ENCODE results near the gene ACHE.

ACHE gene

GRCh38 chr7:100902638-100903037, 7.0 kb upstream of the ACHE start:
- H3K4me3 ChIP-seq (ENCODE audit: low read depth, low read length), result no peak overlapping the region
- DNase-seq (ENCODE audit: low read depth), result no peak
- no peak for TF ChIP-seq CTCF (IDR thresholded peaks at IDR 0.05; ENCODE audit: low read depth, low read length, missing control alignments)

GRCh38 chr7:100901921-100902332, 6.2 kb upstream of the ACHE start:
- no peak for DNase-seq (ENCODE audit: low read depth)
- no peak for TF ChIP-seq CTCF (IDR thresholded peaks at IDR 0.05; ENCODE audit: low read depth, low read length, missing control alignments)
- no peak overlapping the region for H3K4me3 ChIP-seq (ENCODE audit: low read depth, low read length)

GRCh38 chr7:100900978-100901377, 5.3 kb upstream of the ACHE start:
- TF ChIP-seq CTCF (IDR thresholded peaks at IDR 0.05; ENCODE audit: low read depth, low read length, missing control alignments), result no peak
- no peak overlapping the region for H3K4me3 ChIP-seq (ENCODE audit: low read depth, low read length)
- DNase-seq (ENCODE audit: low read depth), result no peak

GRCh38 chr7:100899432-100899831, 3.7 kb upstream of the ACHE start:
- no peak overlapping the region for H3K4me3 ChIP-seq (ENCODE audit: low read depth, low read length)
- no peak for TF ChIP-seq CTCF (IDR thresholded peaks at IDR 0.05; ENCODE audit: low read depth, low read length, missing control alignments)
- no peak for DNase-seq (ENCODE audit: low read depth)

- H3K4me3 ChIP-seq (ENCODE audit: low read depth, low read length), result no peak overlapping the region
- TF ChIP-seq CTCF (IDR thresholded peaks at IDR 0.05; ENCODE audit: low read depth, low read length, missing control alignments), result no peak
- DNase-seq (ENCODE audit: low read depth), result no peak
Observed at GRCh38 chr7:100897772-100898454, 2.2 kb upstream of the ACHE start.

- no peak overlapping the region for H3K4me3 ChIP-seq (ENCODE audit: low read depth, low read length)
- no peak for DNase-seq (ENCODE audit: low read depth)
- peak; percentile 76 for TF ChIP-seq CTCF (IDR thresholded peaks at IDR 0.05; ENCODE audit: low read depth, low read length, missing control alignments)
Observed at GRCh38 chr7:100896732-100897608, 1.3 kb upstream of the ACHE start.
